ENCODE results near the gene SCARF1.

The SCARF1 gene

GRCh38 chr17:1584167-1584566 is 61.4 kb downstream of the SCARF1 start:
- H3K4me3 ChIP-seq (ENCODE audit: low read depth, low read length, poor library complexity, severe bottlenecking): no peak overlapping the region
- H3F3A ChIP-seq (ENCODE audit: insufficient read depth, low read length): no peaks in the 10 kb centered on the region
- H3K27ac ChIP-seq (ENCODE audit: low read depth, low read length, poor library complexity, severe bottlenecking): peak overlapping the region; percentile 90
- no peaks in the 10 kb centered on the region for H3K9me2 ChIP-seq (ENCODE audit: low read depth, low read length)
- no peaks in the 10 kb centered on the region for H3K79me2 ChIP-seq (ENCODE audit: insufficient read depth, low read length)
- H3K36me3 ChIP-seq (ENCODE audit: insufficient read depth, low read length): peaks cover 80% of the 10 kb centered on the region
- H3K4me2 ChIP-seq (ENCODE audit: low read length): no peak overlapping the region
- no peaks in the 10 kb centered on the region for H4K20me1 ChIP-seq (ENCODE audit: insufficient read depth, low read length)
- peaks cover 40% of the 10 kb centered on the region for H3K4me1 ChIP-seq (ENCODE audit: insufficient read depth, low read length, severe bottlenecking)
- H3K9ac ChIP-seq (ENCODE audit: low read length): no peak overlapping the region
- H3K27me3 ChIP-seq (ENCODE audit: insufficient read depth, low read length): no peaks in the 10 kb centered on the region
- no peak overlapping the region for H2AFZ ChIP-seq (ENCODE audit: low read length)
- TF ChIP-seq, protein P1, sequence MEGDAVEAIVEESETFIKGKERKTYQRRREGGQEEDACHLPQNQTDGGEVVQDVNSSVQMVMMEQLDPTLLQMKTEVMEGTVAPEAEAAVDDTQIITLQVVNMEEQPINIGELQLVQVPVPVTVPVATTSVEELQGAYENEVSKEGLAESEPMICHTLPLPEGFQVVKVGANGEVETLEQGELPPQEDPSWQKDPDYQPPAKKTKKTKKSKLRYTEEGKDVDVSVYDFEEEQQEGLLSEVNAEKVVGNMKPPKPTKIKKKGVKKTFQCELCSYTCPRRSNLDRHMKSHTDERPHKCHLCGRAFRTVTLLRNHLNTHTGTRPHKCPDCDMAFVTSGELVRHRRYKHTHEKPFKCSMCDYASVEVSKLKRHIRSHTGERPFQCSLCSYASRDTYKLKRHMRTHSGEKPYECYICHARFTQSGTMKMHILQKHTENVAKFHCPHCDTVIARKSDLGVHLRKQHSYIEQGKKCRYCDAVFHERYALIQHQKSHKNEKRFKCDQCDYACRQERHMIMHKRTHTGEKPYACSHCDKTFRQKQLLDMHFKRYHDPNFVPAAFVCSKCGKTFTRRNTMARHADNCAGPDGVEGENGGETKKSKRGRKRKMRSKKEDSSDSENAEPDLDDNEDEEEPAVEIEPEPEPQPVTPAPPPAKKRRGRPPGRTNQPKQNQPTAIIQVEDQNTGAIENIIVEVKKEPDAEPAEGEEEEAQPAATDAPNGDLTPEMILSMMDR (IDR thresholded peaks at IDR 0.05; ENCODE audit: low read length): no peak
- TF ChIP-seq EZH2 (IDR thresholded peaks at IDR 0.05; ENCODE audit: borderline replicate concordance, low read length): no peak
- no peaks in the 10 kb centered on the region for H3K9me3 ChIP-seq (ENCODE audit: low read length)
